Mesendoderm (in vitro differentiated cells): ENCODE results near the gene HSPB7.
A peak's percentile ranks its signal among the peaks of the same experiment; 100 is the strongest.
"Not testable (repeated sequence)": the region's sequence is repeated elsewhere in the genome, so short reads cannot be mapped to it uniquely, and the experiment has no call there.

Experiments used
- DNase-seq: peaks from one replicate; pipeline ENCODE4 v3.0.0; 2013
- H2AK5ac ChIP-seq: 2 replicates; pipeline ENCODE4 v1.6.1; 2013; ENCODE audit warnings: low read length, inconsistent platforms
- H2BK120ac ChIP-seq: 2 replicates; pipeline ENCODE4 v1.6.1; 2013; ENCODE audit warnings: low read depth, mild to moderate bottlenecking, low read length, moderate library complexity, mixed read lengths
- H2BK15ac ChIP-seq: replicated peaks from 2 replicates; pipeline ENCODE4 v1.6.1; 2013; ENCODE audit warnings: low read depth, mild to moderate bottlenecking, moderate library complexity
- H2BK5ac ChIP-seq: 2 replicates; pipeline ENCODE4 v1.6.1; 2013; ENCODE audit warnings: low read length, inconsistent platforms
- H3K18ac ChIP-seq: 2 replicates; pipeline ENCODE4 v1.6.1; 2013; ENCODE audit warnings: mild to moderate bottlenecking, low read length, mixed read lengths
- H3K23ac ChIP-seq: one replicate; pipeline ENCODE4 v1.6.1; 2013; ENCODE audit warnings: low read length
- H3K27ac ChIP-seq: 2 replicates; pipeline ENCODE4 v1.5.1; 2013; ENCODE audit warnings: low read depth, mild to moderate bottlenecking, inconsistent platforms, low read length, moderate library complexity
- H3K27me3 ChIP-seq: 2 replicates; pipeline ENCODE4 v1.6.1; 2013; ENCODE audit warnings: low read length, control low read depth, mild to moderate bottlenecking, inconsistent platforms; ENCODE audit not compliant: insufficient read depth, poor library complexity
- H3K36me3 ChIP-seq: 2 replicates; pipeline ENCODE4 v1.6.1; 2013; ENCODE audit warnings: low read length, inconsistent platforms; ENCODE audit not compliant: control insufficient read depth, insufficient read depth
- H3K4ac ChIP-seq: one replicate; pipeline ENCODE4 v1.6.1; 2013; ENCODE audit warnings: low read depth, mild to moderate bottlenecking, low read length, moderate library complexity
- H3K4me1 ChIP-seq: 2 replicates; pipeline ENCODE4 v1.6.1; 2013; ENCODE audit warnings: low read depth, low read length, inconsistent platforms; ENCODE audit not compliant: control insufficient read depth
- H3K4me2 ChIP-seq: 2 replicates; pipeline ENCODE4 v1.6.1; 2013; ENCODE audit warnings: low read length
- H3K4me3 ChIP-seq: 2 replicates; pipeline ENCODE4 v1.5.1; 2013; ENCODE audit warnings: mild to moderate bottlenecking, low read length
- H3K56ac ChIP-seq: one replicate; pipeline ENCODE4 v1.6.1; 2013; ENCODE audit warnings: low read length
- H3K79me1 ChIP-seq: 2 replicates; pipeline ENCODE4 v1.6.1; 2013; ENCODE audit warnings: low read length, inconsistent platforms
- H3K79me2 ChIP-seq: 2 replicates; pipeline ENCODE4 v1.6.1; 2013; ENCODE audit warnings: mild to moderate bottlenecking, low read length; ENCODE audit not compliant: control insufficient read depth, insufficient read depth
- H3K9ac ChIP-seq: 2 replicates; pipeline ENCODE4 v1.6.1; 2013; ENCODE audit warnings: low read length, inconsistent platforms
- H4K5ac ChIP-seq: one replicate; pipeline ENCODE4 v1.6.1; 2013; ENCODE audit warnings: low read length
- H4K8ac ChIP-seq: one replicate; pipeline ENCODE4 v1.6.1; 2013; ENCODE audit warnings: low read depth, mild to moderate bottlenecking, control low read depth, low read length, moderate library complexity
- WGBS: extraction: QIAGEN DNeasy Blood & Tissue Kit; methylation state at CpG from one replicate; pipeline ENCODE4 v1.1.7; 2013; ENCODE audit warnings: low lambda C conversion rate, missing lambda C conversion rate; ENCODE audit not compliant: insufficient coverage; ENCODE audit errors: extremely low coverage; 5-methylcytosine and 5-hydroxymethylcytosine counted together

The HSPB7 gene

DNA sequence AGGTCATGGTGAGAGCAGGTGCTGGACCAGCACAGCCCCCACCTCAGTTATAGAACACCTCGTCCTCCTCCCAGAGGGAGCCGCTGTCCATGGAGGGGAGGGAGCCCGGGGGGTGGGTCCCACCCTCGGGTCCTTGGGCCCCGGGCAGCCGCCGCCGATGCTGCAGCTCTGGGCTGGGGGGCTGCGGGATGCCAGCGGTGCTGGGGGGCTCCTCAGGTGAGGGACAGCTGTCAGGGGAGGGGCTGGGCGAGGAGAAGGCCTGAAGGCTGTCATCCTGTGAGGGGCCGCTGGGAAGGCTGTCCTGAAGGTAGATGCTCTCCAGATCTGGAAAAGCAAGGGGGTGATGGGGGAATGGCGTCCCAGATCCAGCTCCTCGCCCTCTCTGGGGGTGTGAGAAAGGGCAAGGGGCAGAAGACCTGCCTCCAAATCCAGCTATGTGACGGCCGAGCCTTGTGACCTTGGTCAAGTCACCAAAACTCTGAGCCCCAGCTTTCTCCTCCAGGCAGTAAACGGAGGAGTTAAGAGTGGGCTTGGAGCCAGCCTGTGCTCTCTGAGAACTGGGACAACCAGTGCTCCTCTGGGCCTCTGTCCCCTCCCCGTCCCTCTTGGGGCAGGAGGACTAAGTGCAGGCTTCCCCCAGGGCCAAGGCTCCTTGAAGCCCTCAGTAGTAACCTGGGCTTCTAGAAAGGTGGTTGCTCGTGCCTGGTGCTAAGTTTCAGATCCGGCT, 40.7 kb upstream of the HSPB7 start:
- H3K4ac ChIP-seq, H2AK5ac ChIP-seq, H2BK5ac ChIP-seq, DNase-seq, H3K36me3 ChIP-seq, H3K23ac ChIP-seq, H3K4me1 ChIP-seq, H3K9ac ChIP-seq, H2BK120ac ChIP-seq, H3K79me1 ChIP-seq, H3K4me3 ChIP-seq, H3K27ac ChIP-seq, H3K18ac ChIP-seq, H4K5ac ChIP-seq, H3K56ac ChIP-seq, H4K8ac ChIP-seq, H3K27me3 ChIP-seq, H3K79me2 ChIP-seq, H2BK15ac ChIP-seq, H3K4me2 ChIP-seq: not testable (repeated sequence)
- no CpG with 5 or more reads among the region's 20 CpGs for WGBS

DNA sequence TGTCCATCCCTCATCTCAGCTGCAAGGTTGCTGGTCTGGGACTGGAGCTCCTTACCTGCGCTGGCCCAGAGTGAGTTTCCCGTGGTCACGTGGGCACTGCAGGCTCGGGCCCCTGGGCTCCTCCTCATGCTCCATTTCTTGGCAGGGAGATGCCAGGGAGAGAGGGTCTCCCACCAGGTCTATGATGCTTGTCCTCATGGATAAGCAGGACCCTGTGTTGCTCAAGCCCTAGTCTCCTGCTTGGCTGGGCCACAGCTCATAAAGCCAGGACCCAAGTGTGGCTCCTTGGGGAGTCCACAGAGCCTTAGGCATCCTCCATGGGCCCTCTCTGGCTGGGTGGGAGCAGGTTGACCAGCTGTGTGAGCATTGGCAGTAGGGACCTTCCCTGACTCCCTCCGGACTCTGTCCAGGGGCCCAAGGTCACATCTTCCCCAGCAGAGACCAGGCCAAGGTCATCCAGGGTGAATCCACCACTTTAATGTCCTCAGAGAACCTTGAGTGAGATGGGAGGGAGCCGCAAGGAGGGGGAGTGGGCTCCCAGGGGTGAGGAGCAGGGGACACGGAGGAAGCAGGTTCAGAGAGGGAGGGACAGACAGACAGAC, 39.6 kb upstream of the HSPB7 start:
- H3K79me1 ChIP-seq, H4K5ac ChIP-seq, H3K27ac ChIP-seq, H3K4me1 ChIP-seq, H2AK5ac ChIP-seq, H2BK5ac ChIP-seq, H3K56ac ChIP-seq, H2BK120ac ChIP-seq, H3K4me2 ChIP-seq, H3K36me3 ChIP-seq, H3K9ac ChIP-seq, H3K4me3 ChIP-seq, H2BK15ac ChIP-seq, H3K18ac ChIP-seq, H3K79me2 ChIP-seq, H4K8ac ChIP-seq, H3K4ac ChIP-seq, H3K27me3 ChIP-seq, H3K23ac ChIP-seq, DNase-seq: not testable (repeated sequence)
- WGBS, result no CpG with 5 or more reads among the region's 7 CpGs

- not testable (repeated sequence) for DNase-seq, H2BK120ac ChIP-seq, H3K9ac ChIP-seq, H3K56ac ChIP-seq, H2BK5ac ChIP-seq, H3K18ac ChIP-seq, H2BK15ac ChIP-seq, H3K23ac ChIP-seq, H4K5ac ChIP-seq, H2AK5ac ChIP-seq, H3K4me3 ChIP-seq, H3K27me3 ChIP-seq, H3K36me3 ChIP-seq, H3K27ac ChIP-seq, H3K79me1 ChIP-seq, H3K4me2 ChIP-seq, H4K8ac ChIP-seq, H3K79me2 ChIP-seq, H3K4ac ChIP-seq, H3K4me1 ChIP-seq
- WGBS, result no CpG with 5 or more reads among the region's 4 CpGs
Observed at GRCh38 chr1:16056521-16056912, 38.7 kb upstream of the HSPB7 start.

DNA sequence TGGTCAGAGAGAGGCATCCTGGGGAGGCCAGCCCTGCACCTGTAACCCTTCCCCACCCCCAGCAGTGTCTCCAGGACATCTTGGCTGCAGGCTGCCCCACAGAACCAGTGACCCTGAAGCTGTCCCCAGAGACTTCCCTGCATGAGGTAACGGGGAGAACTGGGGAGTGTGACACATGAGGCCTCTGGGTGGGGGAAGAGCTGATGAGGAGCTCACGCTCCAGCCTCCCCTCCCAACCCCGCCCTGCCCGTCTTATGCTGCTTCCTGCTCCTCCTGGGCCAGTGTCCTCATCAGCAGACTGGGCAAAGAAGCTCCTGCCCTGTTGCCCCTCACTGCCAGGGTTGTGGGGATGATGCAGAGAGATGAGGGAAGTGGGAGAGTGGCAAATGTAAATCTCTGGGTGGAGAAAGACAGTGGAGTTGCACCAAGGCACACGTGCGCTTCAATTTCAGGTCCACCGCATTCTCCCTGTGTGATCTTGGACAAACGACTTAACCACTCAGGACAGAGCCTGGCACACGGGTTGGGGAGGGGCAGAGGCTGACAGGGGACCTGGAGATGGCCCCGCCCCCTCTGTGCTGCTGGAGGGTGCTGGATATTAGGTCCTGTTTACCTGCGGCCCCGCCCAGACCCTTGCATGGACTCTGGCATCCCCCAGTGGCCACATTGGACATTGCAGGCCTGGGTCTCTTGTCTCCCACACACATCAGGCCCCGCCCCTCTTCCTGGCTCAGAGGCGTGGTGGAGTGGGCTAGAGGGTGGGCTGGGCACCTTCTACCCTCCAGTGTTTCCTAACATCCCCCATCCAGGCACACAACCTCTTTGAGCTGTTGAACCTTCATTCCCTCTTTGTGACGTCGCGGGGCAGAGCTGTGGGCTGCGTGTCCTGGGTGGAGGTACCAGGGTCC, 38.0 kb upstream of the HSPB7 start:
- Histone ChIP-seq H2BK15ac (no peak overlapping the region), H3K27ac (no peak overlapping the region), H3K56ac (no peak overlapping the region), H3K27me3 (no peaks in the 10 kb centered on the region), H2BK120ac (no peak overlapping the region), H4K5ac (no peak overlapping the region), H3K4me3 (no peak overlapping the region), H3K9ac (no peak overlapping the region), H4K8ac (no peak overlapping the region), H2BK5ac (no peak overlapping the region), H3K79me1 (no peaks in the 10 kb centered on the region), H3K36me3 (no peaks in the 10 kb centered on the region), H3K23ac (no peak overlapping the region), H3K4me2 (no peak overlapping the region), H2AK5ac (no peak overlapping the region), H3K18ac (no peak overlapping the region), H3K4me1 (no peaks in the 10 kb centered on the region), H3K4ac (no peak overlapping the region), H3K79me2 (no peaks in the 10 kb centered on the region)
- DNase-seq, result peak; percentile 95
- no CpG with 5 or more reads among the region's 18 CpGs for WGBS

DNA sequence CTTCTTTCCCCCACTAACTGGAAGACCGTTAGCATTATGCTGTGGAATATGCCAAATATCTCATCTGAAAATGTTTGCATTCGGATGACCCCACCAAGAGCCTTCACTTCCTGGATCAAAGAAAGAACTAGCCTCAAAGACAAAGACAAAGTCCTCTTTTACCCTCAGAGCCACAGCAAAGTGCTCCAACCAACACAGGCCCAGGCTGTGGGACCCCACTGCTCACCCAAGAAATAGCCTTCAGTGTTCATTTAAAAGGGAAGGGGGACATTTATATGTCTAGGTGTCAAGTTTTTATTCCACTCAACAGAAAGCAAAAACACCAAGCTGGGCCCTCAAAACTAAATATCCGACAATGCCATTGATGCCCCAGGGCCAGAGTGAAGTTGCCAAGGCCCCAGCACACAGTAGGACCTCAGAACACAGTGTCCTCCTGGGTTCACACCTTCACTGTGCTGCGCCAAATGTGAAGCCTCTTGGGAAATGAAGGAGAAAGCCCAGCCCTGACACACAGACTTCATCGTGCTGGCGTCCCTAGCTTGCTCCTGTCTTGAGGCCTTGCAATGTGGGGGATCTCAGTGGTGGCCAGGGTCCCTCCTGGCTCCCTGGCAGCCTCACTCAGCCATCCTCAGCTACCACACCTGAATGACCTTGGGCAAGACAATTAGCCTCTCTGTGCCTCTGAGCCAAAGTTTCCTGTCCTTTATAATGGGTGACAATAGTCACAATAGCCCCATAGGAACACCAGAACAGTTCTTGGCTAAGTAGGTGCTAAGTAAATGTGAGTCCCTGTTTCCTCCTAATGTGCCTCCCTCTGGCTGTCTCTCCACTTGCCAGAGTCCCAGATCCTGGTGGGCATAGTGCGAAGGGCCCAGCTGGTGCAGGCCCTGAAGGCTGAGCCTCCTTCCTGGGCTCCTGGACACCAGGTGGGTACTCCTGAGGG, 37.0 kb upstream of the HSPB7 start:
- Histone ChIP-seq H3K79me2 (no peaks in the 10 kb centered on the region), H3K36me3 (no peaks in the 10 kb centered on the region), H3K23ac (no peak overlapping the region), H4K8ac (no peak overlapping the region), H4K5ac (no peak overlapping the region), H2AK5ac (no peak overlapping the region), H3K4me2 (no peak overlapping the region), H2BK15ac (no peak overlapping the region), H3K9ac (no peak overlapping the region), H3K27ac (no peak overlapping the region), H2BK120ac (no peak overlapping the region), H3K4ac (no peak overlapping the region), H3K27me3 (no peaks in the 10 kb centered on the region), H3K79me1 (no peaks in the 10 kb centered on the region), H3K18ac (no peak overlapping the region), H3K4me3 (no peak overlapping the region), H3K56ac (no peak overlapping the region), H3K4me1 (no peaks in the 10 kb centered on the region), H2BK5ac (no peak overlapping the region)
- no CpG with 5 or more reads among the region's 7 CpGs for WGBS
- no peak for DNase-seq
